ENCODE results near the gene SMIM41. TPM values are rescaled to one million over a fixed set of nuclear protein-coding genes. Genes with fewer than 3 reads are reported as not detected.
A peak's percentile ranks its signal among the peaks of the same experiment; 100 is the strongest.

Gene SMIM41
- total RNA-seq, 6 donors from 2014 or later: 4.7 to 25.1 (median 15.4) TPM

GRCh38 chr12:52144512-52145227 is 65.2 kb downstream of the SMIM41 start:
- peak overlapping the region in 3 of 4 donors; percentile 87 to 94 (median 92) for H3K27ac ChIP-seq
- DNase-seq (peak in 1 of 2 donors; percentile 72), ATAC-seq (ENCODE audit: low FRiP score in 2 of 2) (no peak)
- H3K36me3 ChIP-seq: no peaks in the 10 kb centered on the region
- no peaks in the 10 kb centered on the region for H3K27me3 ChIP-seq
- TF ChIP-seq POLR2AphosphoS5 (IDR thresholded peaks at IDR 0.05) (no peak), POLR2A (IDR thresholded peaks at IDR 0.05) (no peak), CTCF (IDR thresholded peaks at IDR 0.05) (no peak), EP300 (IDR thresholded peaks at IDR 0.05) (no peak)
- no peaks in the 10 kb centered on the region for H3K9me3 ChIP-seq
- WGBS, 2 donors: 82 to 88% methylated on average over 12 to 16 of the region's 16 CpGs
- no peak overlapping the region for H3K4me3 ChIP-seq
- peaks cover 36 to 50% (median 48%) of the 10 kb centered on the region in 4 donors for H3K4me1 ChIP-seq

- TF ChIP-seq POLR2A (IDR thresholded peaks at IDR 0.05) (no peak), CTCF (IDR thresholded peaks at IDR 0.05) (no peak), POLR2AphosphoS5 (IDR thresholded peaks at IDR 0.05) (no peak), EP300 (IDR thresholded peaks at IDR 0.05) (no peak)
- H3K4me3 ChIP-seq: no peak overlapping the region
- 92 to 96% methylated on average over 6 to 15 of the region's 18 CpGs for WGBS, 2 donors
- H3K27me3 ChIP-seq: no peaks in the 10 kb centered on the region
- H3K9me3 ChIP-seq: no peaks in the 10 kb centered on the region
- no peaks in the 10 kb centered on the region for H3K36me3 ChIP-seq
- peak overlapping the region; percentile 87 to 94 (median 90) for H3K27ac ChIP-seq
- peak in 1 of 2 donors; percentile 55 for DNase-seq
- peaks cover 38 to 58% (median 56%) of the 10 kb centered on the region in 4 donors for H3K4me1 ChIP-seq
- no peak for ATAC-seq (ENCODE audit: low FRiP score in 2 of 2)
Observed at GRCh38 chr12:52145228-52146088, 66.0 kb downstream of the SMIM41 start.

- DNase-seq: no peak
- Histone ChIP-seq H3K36me3 (no peaks in the 10 kb centered on the region), H3K9me3 (no peaks in the 10 kb centered on the region), H3K4me3 (no peak overlapping the region), H3K27ac (peak overlapping the region; percentile 87 to 94 (median 90)), H3K4me1 (peaks cover 39 to 62% (median 60%) of the 10 kb centered on the region in 4 donors), H3K27me3 (no peaks in the 10 kb centered on the region)
- 95 to 98% methylated on average over 6 to 7 of the region's 8 CpGs for WGBS, 2 donors
- TF ChIP-seq EP300 (IDR thresholded peaks at IDR 0.05) (no peak), POLR2A (IDR thresholded peaks at IDR 0.05) (no peak), CTCF (IDR thresholded peaks at IDR 0.05) (no peak), POLR2AphosphoS5 (IDR thresholded peaks at IDR 0.05) (no peak)
- ATAC-seq (ENCODE audit: low FRiP score in 2 of 2): no peak
Observed at GRCh38 chr12:52146089-52146821, 66.8 kb downstream of the SMIM41 start.

GRCh38 chr12:52146822-52147366 is 67.4 kb downstream of the SMIM41 start:
- WGBS, 2 donors: 74 to 75% methylated on average over 4 to 10 of the region's 11 CpGs
- peaks cover 45 to 68% (median 66%) of the 10 kb centered on the region in 4 donors for H3K4me1 ChIP-seq
- no peak for DNase-seq

More at GRCh38 chr12:52146822-52147366, 67.4 kb downstream of the SMIM41 start:
- Histone ChIP-seq H3K9me3 (no peaks in the 10 kb centered on the region), H3K4me3 (no peak overlapping the region), H3K27ac (peak overlapping the region; percentile 87 to 94 (median 90)), H3K27me3 (no peaks in the 10 kb centered on the region), H3K36me3 (no peaks in the 10 kb centered on the region)
- no peak for TF ChIP-seq CTCF (IDR thresholded peaks at IDR 0.05)
- no peak for TF ChIP-seq POLR2AphosphoS5 (IDR thresholded peaks at IDR 0.05)
- TF ChIP-seq EP300 (IDR thresholded peaks at IDR 0.05): no peak
- TF ChIP-seq POLR2A (IDR thresholded peaks at IDR 0.05): no peak
- no peak for ATAC-seq (ENCODE audit: low FRiP score in 2 of 2)
